GM23338 (cell line): Measurements from ENCODE around the gene ADCY3. TPM values are rescaled to one million over a fixed set of nuclear protein-coding genes. Genes with fewer than 3 reads are reported as not detected.

ENCODE experiments used
- ATAC-seq: fragments of 200-7000 bp; cut with Tn5 transposase; 3 replicates; pipeline ENCODE4 v1.9.1; 2020
- DNase-seq: peaks from one replicate; pipeline ENCODE4 v3.0.0-alpha.2; 2015; ENCODE audit warnings: low spot score
- H2AFZ ChIP-seq: fragments of 200-600 bp; sonication (generic); 2 replicates; pipeline ENCODE4 v1.8.0; 2016; ENCODE audit warnings: antibody characterized with exemption, mild to moderate bottlenecking, moderate library complexity
- H3F3A ChIP-seq: fragments of 200-600 bp; sonication (generic); replicated peaks from 2 replicates; pipeline ENCODE4 v1.8.0; 2017; ENCODE audit warnings: antibody characterized with exemption, mixed run types, low read depth
- H3K27ac ChIP-seq: fragments of 200-600 bp; sonication (generic); 2 replicates; pipeline ENCODE4 v1.6.1; 2016; ENCODE audit warnings: low read depth
- H3K27me3 ChIP-seq: fragments of 200-600 bp; sonication (generic); 2 replicates; pipeline ENCODE4 v1.8.0; 2016; ENCODE audit warnings: mild to moderate bottlenecking, mixed run types, moderate library complexity; ENCODE audit not compliant: insufficient read depth
- H3K36me3 ChIP-seq: fragments of 200-600 bp; sonication (generic); 2 replicates; pipeline ENCODE4 v1.8.0; 2016; ENCODE audit warnings: mild to moderate bottlenecking; ENCODE audit not compliant: insufficient read depth
- H3K4me1 ChIP-seq: fragments of 200-600 bp; sonication (generic); 2 replicates; pipeline ENCODE4 v1.8.0; 2016; ENCODE audit warnings: mild to moderate bottlenecking, moderate library complexity; ENCODE audit not compliant: insufficient read depth
- H3K4me2 ChIP-seq: fragments of 200-600 bp; sonication (generic); 2 replicates; pipeline ENCODE4 v1.7.1; 2017; ENCODE audit warnings: mixed run types
- H3K4me3 ChIP-seq: fragments of 200-600 bp; sonication (generic); 2 replicates; pipeline ENCODE4 v1.6.1; 2016; ENCODE audit warnings: mixed run types
- H3K79me2 ChIP-seq: fragments of 200-600 bp; sonication (generic); replicated peaks from 2 replicates; pipeline ENCODE4 v1.8.0; 2017; ENCODE audit warnings: mild to moderate bottlenecking; ENCODE audit not compliant: insufficient read depth
- H3K9me2 ChIP-seq: fragments of 200-600 bp; sonication (generic); 2 replicates; pipeline ENCODE4 v1.8.0; 2017; ENCODE audit not compliant: insufficient read depth
- H4K20me1 ChIP-seq: fragments of 200-600 bp; sonication (generic); replicated peaks from 2 replicates; pipeline ENCODE4 v1.8.0; 2017; ENCODE audit warnings: mild to moderate bottlenecking; ENCODE audit not compliant: insufficient read depth
- H3K27ac Mint-ChIP-seq: 2 replicates; pipeline ENCODE4 v1.8.0; 2020; ENCODE audit warnings: inconsistent platforms, mild to moderate bottlenecking, moderate library complexity, mixed read lengths
- H3K27me3 Mint-ChIP-seq: 3 replicates; pipeline ENCODE4 v1.8.0; 2022; ENCODE audit warnings: low read depth, mild to moderate bottlenecking, moderate library complexity, mixed read lengths, inconsistent platforms; ENCODE audit not compliant: insufficient read depth, poor library complexity
- H3K36me3 Mint-ChIP-seq: 3 replicates; pipeline ENCODE4 v1.8.0; 2021; ENCODE audit warnings: low read depth, mild to moderate bottlenecking, inconsistent platforms, moderate library complexity, mixed read lengths
- H3K4me1 Mint-ChIP-seq: 3 replicates; pipeline ENCODE4 v1.8.0; 2020; ENCODE audit warnings: mild to moderate bottlenecking, inconsistent platforms, mixed read lengths
- H3K4me3 Mint-ChIP-seq: 3 replicates; pipeline ENCODE4 v1.8.0; 2021; ENCODE audit warnings: moderate library complexity, mild to moderate bottlenecking, inconsistent platforms, mixed read lengths
- H3K9me3 Mint-ChIP-seq: 3 replicates; pipeline ENCODE4 v1.8.0; 2020; ENCODE audit warnings: moderate library complexity, mild to moderate bottlenecking, inconsistent platforms, mixed read lengths
- CREB1 ChIP-seq: fragments of 250-450 bp; sonication (Bioruptor Pico); IDR thresholded peaks from 2 replicates; pipeline ENCODE4 v1.5.0; 2020; ENCODE audit warnings: low read depth, mild to moderate bottlenecking, moderate library complexity
- CTCF ChIP-seq, 2 experiments: fragments of 200-600 bp in 1 of 2; sonication (generic) in 1 of 2; conservative IDR thresholded peaks; 2 replicates each; pipeline versions ENCODE4 v1.5.1 to v1.6.1; 2016 to 2017; ENCODE audit warnings: antibody characterized with exemption in 2 of 2, low read depth in 2 of 2, mild to moderate bottlenecking in 2 of 2, moderate library complexity in 1 of 2
- ETS1 ChIP-seq: IDR thresholded peaks from 2 replicates; pipeline ENCODE4 v1.6.1; 2016; ENCODE audit warnings: antibody characterized with exemption
- EZH2 ChIP-seq: fragments of 200-600 bp; sonication (generic); IDR thresholded peaks from one replicate; pipeline ENCODE4 v1.8.0; 2017; ENCODE audit warnings: antibody characterized with exemption, mild to moderate bottlenecking, low read depth; ENCODE audit not compliant: unreplicated experiment
- EZH2phosphoT487 ChIP-seq: fragments of 200-600 bp; sonication (generic); IDR thresholded peaks from one replicate; pipeline ENCODE4 v1.8.1; 2018; ENCODE audit warnings: antibody characterized with exemption; ENCODE audit not compliant: unreplicated experiment
- JUNB ChIP-seq: IDR thresholded peaks from one replicate; pipeline ENCODE4 v1.6.1; 2016; ENCODE audit warnings: antibody characterized with exemption; ENCODE audit not compliant: unreplicated experiment
- NANOG ChIP-seq: IDR thresholded peaks from 2 replicates; pipeline ENCODE4 v1.6.1; 2016; ENCODE audit warnings: antibody characterized with exemption, borderline replicate concordance
- POLR2AphosphoS5 ChIP-seq: IDR thresholded peaks from 2 replicates; pipeline ENCODE4 v1.6.1; 2016; ENCODE audit warnings: antibody characterized with exemption, low read depth
- STAT1 ChIP-seq: IDR thresholded peaks from one replicate; pipeline ENCODE4 v1.6.1; 2016; ENCODE audit warnings: antibody characterized with exemption; ENCODE audit not compliant: unreplicated experiment
- ZNF114 ChIP-seq: fragments of 250-450 bp; sonication (Bioruptor Pico); IDR thresholded peaks from 2 replicates; pipeline ENCODE4 v1.5.0; 2020; ENCODE audit warnings: mild to moderate bottlenecking, moderate library complexity
- ZNF331 ChIP-seq: fragments of 250-450 bp; sonication (Bioruptor Pico); IDR thresholded peaks from 2 replicates; pipeline ENCODE4 v1.5.0; 2020; ENCODE audit warnings: low read depth, mild to moderate bottlenecking, moderate library complexity
- polyA plus RNA-seq: library from polyadenylated mRNA; unstranded; fragments of >200 nt; fragmentation: Nextera tagmentation; extraction: Ambion mirVana; gene quantifications from 2 replicates; pipeline ENCODE4 v1.2.1, GENCODE V29; 2016
- total RNA-seq: library from RNA; depleted of rRNA; stranded (reverse); fragments of >200 nt; shearing (Covaris generic); gene quantifications from 2 replicates; pipeline ENCODE4 v1.2.3, GENCODE V29; 2014
- TF ChIP-seq, protein P1 (sequence below): fragments of 250-450 bp; sonication (Bioruptor Pico); IDR thresholded peaks from 2 replicates; pipeline ENCODE4 v1.5.0; 2020; ENCODE audit warnings: mild to moderate bottlenecking, moderate library complexity
- TF ChIP-seq, protein P2 (sequence below): IDR thresholded peaks from one replicate; pipeline ENCODE4 v1.6.1; 2018; ENCODE audit warnings: antibody characterized with exemption; ENCODE audit not compliant: unreplicated experiment

Gene ADCY3
- total and polyA plus RNA-seq, 2 experiments from 2014 or later: 9.7 to 32.4 TPM

- no peak overlapping the region for H3K27ac Mint-ChIP-seq
- no peak for ATAC-seq
- Histone ChIP-seq H3K4me1 (no peaks in the 10 kb centered on the region), H3K4me3 (no peak overlapping the region), H3K27me3 (no peaks in the 10 kb centered on the region), H3F3A (no peaks in the 10 kb centered on the region), H3K36me3 (no peaks in the 10 kb centered on the region), H2AFZ (no peak overlapping the region), H3K4me2 (no peak overlapping the region), H3K27ac (no peak overlapping the region), H4K20me1 (no peaks in the 10 kb centered on the region), H3K79me2 (no peaks in the 10 kb centered on the region), H3K9me2 (no peaks in the 10 kb centered on the region)
- no peaks in the 10 kb centered on the region for H3K4me1 Mint-ChIP-seq
- no peak for DNase-seq
- no peak overlapping the region for H3K4me3 Mint-ChIP-seq
- no peaks in the 10 kb centered on the region for H3K27me3 Mint-ChIP-seq
- no peaks in the 10 kb centered on the region for H3K9me3 Mint-ChIP-seq
- TF ChIP-seq POLR2AphosphoS5 (no peak), EZH2 (no peak), ZNF331 (CRISPR knock-in tag) (no peak), CTCF (conservative IDR thresholded peaks at IDR 0.05; ENCODE audit: low read depth in 2 of 2) (no peak), NANOG (no peak), ZNF114 (CRISPR knock-in tag) (no peak), EZH2phosphoT487 (no peak), STAT1 (no peak), JUNB (no peak), ETS1 (no peak), CREB1 (CRISPR knock-in tag) (no peak)
- TF ChIP-seq, protein P1, sequence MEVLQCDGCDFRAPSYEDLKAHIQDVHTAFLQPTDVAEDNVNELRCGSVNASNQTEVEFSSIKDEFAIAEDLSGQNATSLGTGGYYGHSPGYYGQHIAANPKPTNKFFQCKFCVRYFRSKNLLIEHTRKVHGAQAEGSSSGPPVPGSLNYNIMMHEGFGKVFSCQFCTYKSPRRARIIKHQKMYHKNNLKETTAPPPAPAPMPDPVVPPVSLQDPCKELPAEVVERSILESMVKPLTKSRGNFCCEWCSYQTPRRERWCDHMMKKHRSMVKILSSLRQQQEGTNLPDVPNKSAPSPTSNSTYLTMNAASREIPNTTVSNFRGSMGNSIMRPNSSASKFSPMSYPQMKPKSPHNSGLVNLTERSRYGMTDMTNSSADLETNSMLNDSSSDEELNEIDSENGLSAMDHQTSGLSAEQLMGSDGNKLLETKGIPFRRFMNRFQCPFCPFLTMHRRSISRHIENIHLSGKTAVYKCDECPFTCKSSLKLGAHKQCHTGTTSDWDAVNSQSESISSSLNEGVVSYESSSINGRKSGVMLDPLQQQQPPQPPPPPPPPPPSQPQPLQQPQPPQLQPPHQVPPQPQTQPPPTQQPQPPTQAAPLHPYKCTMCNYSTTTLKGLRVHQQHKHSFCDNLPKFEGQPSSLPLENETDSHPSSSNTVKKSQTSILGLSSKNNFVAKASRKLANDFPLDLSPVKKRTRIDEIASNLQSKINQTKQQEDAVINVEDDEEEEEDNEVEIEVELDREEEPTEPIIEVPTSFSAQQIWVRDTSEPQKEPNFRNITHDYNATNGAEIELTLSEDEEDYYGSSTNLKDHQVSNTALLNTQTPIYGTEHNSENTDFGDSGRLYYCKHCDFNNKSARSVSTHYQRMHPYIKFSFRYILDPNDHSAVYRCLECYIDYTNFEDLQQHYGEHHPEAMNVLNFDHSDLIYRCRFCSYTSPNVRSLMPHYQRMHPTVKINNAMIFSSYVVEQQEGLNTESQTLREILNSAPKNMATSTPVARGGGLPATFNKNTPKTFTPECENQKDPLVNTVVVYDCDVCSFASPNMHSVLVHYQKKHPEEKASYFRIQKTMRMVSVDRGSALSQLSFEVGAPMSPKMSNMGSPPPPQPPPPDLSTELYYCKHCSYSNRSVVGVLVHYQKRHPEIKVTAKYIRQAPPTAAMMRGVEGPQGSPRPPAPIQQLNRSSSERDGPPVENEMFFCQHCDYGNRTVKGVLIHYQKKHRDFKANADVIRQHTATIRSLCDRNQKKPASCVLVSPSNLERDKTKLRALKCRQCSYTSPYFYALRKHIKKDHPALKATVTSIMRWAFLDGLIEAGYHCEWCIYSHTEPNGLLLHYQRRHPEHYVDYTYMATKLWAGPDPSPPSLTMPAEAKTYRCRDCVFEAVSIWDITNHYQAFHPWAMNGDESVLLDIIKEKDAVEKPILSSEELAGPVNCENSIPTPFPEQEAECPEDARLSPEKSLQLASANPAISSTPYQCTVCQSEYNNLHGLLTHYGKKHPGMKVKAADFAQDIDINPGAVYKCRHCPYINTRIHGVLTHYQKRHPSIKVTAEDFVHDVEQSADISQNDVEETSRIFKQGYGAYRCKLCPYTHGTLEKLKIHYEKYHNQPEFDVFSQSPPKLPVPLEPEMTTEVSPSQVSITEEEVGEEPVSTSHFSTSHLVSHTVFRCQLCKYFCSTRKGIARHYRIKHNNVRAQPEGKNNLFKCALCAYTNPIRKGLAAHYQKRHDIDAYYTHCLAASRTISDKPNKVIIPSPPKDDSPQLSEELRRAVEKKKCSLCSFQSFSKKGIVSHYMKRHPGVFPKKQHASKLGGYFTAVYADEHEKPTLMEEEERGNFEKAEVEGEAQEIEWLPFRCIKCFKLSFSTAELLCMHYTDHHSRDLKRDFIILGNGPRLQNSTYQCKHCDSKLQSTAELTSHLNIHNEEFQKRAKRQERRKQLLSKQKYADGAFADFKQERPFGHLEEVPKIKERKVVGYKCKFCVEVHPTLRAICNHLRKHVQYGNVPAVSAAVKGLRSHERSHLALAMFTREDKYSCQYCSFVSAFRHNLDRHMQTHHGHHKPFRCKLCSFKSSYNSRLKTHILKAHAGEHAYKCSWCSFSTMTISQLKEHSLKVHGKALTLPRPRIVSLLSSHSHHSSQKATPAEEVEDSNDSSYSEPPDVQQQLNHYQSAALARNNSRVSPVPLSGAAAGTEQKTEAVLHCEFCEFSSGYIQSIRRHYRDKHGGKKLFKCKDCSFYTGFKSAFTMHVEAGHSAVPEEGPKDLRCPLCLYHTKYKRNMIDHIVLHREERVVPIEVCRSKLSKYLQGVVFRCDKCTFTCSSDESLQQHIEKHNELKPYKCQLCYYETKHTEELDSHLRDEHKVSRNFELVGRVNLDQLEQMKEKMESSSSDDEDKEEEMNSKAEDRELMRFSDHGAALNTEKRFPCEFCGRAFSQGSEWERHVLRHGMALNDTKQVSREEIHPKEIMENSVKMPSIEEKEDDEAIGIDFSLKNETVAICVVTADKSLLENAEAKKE (CRISPR knock-in tag): no peak
- TF ChIP-seq, protein P2, sequence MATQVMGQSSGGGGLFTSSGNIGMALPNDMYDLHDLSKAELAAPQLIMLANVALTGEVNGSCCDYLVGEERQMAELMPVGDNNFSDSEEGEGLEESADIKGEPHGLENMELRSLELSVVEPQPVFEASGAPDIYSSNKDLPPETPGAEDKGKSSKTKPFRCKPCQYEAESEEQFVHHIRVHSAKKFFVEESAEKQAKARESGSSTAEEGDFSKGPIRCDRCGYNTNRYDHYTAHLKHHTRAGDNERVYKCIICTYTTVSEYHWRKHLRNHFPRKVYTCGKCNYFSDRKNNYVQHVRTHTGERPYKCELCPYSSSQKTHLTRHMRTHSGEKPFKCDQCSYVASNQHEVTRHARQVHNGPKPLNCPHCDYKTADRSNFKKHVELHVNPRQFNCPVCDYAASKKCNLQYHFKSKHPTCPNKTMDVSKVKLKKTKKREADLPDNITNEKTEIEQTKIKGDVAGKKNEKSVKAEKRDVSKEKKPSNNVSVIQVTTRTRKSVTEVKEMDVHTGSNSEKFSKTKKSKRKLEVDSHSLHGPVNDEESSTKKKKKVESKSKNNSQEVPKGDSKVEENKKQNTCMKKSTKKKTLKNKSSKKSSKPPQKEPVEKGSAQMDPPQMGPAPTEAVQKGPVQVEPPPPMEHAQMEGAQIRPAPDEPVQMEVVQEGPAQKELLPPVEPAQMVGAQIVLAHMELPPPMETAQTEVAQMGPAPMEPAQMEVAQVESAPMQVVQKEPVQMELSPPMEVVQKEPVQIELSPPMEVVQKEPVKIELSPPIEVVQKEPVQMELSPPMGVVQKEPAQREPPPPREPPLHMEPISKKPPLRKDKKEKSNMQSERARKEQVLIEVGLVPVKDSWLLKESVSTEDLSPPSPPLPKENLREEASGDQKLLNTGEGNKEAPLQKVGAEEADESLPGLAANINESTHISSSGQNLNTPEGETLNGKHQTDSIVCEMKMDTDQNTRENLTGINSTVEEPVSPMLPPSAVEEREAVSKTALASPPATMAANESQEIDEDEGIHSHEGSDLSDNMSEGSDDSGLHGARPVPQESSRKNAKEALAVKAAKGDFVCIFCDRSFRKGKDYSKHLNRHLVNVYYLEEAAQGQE: no peak
- H3K36me3 Mint-ChIP-seq: peaks cover 8% of the 10 kb centered on the region; the same call in 2 of the 3 replicates
Observed at GRCh38 chr2:24947561-24948157, 27.6 kb upstream of the ADCY3 start.
